ENCODE measurements around the gene CDCA8.

- TF ChIP-seq ZNF398 (CRISPR knock-in tag; IDR thresholded peaks at IDR 0.05) = no peak
- TF ChIP-seq SMAD1 (IDR thresholded peaks at IDR 0.05; ENCODE audit: low read depth, low read length, partially characterized antibody) = no peak
- TF ChIP-seq EP300 (IDR thresholded peaks at IDR 0.05; ENCODE audit: low read length) = no peak
- no peak for TF ChIP-seq EZH2 (IDR thresholded peaks at IDR 0.05; ENCODE audit: borderline replicate concordance, low read depth, low read length)
Observed at GRCh38 chr1:37731312-37732019, 39.1 kb downstream of the CDCA8 start.

Data from K562 (cell line).